GM13976 (cell line): ENCODE results near the gene ARAP3.

Source experiments
- DNase-seq: peaks from one replicate; pipeline ENCODE4 v3.0.0; 2012; ENCODE audit warnings: low spot score
- in situ Hi-C: fragments of 300-500 bp; cut with MboI; formaldehyde crosslinking; loops from one replicate; pipeline ENCODE4 v1.12.0; 2022; ENCODE audit warnings: low sequenced_read_pairs, mixed read lengths, inconsistent platforms; ENCODE audit not compliant: unreplicated experiment
- TF ChIP-seq, protein P1 (sequence below): IDR thresholded peaks from 2 replicates; pipeline ENCODE4 v1.5.1; 2012; ENCODE audit warnings: borderline replicate concordance, mild to moderate bottlenecking; ENCODE audit not compliant: insufficient read depth; ENCODE audit errors: extremely low read depth, missing control alignments, control extremely low read depth

ARAP3 gene

DNA sequence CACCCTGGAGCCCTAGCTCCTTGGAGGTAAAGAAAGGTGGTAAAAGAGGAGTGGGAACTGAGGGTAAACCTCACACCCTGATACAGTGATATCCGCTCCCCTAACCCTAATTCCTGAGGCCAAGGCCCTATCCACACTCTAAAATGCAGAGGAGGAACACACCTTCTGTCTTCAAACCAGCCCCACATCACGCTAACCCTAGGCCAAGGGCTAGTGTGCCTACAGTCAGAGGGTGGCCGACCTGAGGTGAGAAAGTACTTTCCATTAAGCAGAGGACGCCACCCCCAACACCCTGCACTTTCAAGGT lies 46.0 kb downstream of the ARAP3 start:
- in situ Hi-C loops = no loop called here
- no peak for DNase-seq
- TF ChIP-seq, protein P1, sequence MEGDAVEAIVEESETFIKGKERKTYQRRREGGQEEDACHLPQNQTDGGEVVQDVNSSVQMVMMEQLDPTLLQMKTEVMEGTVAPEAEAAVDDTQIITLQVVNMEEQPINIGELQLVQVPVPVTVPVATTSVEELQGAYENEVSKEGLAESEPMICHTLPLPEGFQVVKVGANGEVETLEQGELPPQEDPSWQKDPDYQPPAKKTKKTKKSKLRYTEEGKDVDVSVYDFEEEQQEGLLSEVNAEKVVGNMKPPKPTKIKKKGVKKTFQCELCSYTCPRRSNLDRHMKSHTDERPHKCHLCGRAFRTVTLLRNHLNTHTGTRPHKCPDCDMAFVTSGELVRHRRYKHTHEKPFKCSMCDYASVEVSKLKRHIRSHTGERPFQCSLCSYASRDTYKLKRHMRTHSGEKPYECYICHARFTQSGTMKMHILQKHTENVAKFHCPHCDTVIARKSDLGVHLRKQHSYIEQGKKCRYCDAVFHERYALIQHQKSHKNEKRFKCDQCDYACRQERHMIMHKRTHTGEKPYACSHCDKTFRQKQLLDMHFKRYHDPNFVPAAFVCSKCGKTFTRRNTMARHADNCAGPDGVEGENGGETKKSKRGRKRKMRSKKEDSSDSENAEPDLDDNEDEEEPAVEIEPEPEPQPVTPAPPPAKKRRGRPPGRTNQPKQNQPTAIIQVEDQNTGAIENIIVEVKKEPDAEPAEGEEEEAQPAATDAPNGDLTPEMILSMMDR = no peak

DNA sequence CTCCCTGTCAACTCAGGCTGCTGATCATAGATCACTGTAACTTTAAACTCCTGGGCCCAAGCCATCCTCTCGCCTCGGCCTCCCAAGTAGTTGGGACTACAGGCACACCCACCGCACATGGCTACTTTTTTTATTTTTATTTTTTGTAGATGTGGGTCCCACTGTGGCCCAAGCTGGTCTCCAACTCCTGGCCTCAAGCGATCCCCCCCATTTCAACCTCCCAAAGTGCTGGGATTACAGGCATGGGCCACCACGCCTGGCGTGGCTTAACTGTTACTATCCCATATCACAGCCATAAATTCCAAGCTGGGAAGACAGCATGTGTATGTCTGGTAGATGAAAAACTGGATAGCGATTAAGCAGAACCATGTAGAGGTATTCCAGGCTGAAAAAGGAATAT lies 46.4 kb downstream of the ARAP3 start:
- TF ChIP-seq, protein P1 = no peak
- in situ Hi-C loops = no loop called here
- DNase-seq = no peak

DNA sequence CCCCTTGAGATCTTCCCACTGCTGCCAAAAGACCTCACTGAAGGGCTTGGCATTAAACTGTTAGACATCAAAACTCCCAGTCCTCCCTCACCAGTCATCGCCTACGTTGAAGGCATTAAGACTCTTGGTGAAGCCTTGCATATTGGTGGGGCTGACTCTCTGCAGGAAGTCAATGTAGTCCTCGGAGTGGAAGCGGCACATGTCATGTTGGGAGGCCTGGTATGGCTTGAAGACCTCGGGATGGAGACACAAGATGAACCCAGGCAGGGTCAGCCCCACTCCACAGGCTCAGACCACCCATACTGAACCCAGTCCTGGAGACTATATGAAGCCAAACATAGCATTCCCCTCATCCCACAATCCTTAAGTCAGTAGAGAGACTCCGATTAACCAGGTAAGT lies 47.3 kb downstream of the ARAP3 start:
- in situ Hi-C loops = no loop called here
- TF ChIP-seq, protein P1 = no peak

DNA sequence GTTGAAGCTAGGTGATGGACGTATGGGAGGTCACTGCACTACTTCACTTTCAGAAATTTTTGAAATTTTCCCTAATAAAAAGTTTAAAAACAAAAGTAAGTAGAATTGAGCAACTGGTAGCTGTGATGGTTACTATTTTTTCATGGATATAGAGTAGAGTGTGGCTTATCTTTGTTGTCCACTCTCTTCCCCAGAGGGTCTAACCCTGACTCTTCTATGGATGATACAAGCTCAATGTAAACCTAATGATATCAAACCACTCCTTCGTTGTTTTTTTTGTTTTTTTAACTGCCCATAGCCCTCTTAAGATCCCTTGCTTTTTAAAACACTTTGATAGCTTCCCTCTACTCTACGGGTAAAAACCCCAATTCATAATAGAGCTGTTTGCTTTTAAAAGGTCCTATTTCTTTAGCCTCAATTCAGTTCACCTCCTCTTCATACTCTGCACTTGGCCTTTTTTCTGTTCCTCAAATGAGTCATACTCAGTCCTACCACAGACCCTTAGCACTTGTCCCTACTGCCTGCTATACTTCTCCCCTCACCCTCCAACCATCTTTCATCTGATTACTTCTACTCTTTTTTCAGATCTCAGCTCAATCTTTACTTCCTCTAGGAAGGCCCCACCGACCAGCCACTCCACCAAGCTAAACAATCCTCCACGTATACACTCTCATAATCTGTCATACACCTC lies 48.0 kb downstream of the ARAP3 start:
- in situ Hi-C loops = no loop called here
- TF ChIP-seq, protein P1 = no peak
- peak; percentile 78 for DNase-seq

More for the DNA sequence above, 47.3 kb downstream of the ARAP3 start:
- no peak for DNase-seq

DNA sequence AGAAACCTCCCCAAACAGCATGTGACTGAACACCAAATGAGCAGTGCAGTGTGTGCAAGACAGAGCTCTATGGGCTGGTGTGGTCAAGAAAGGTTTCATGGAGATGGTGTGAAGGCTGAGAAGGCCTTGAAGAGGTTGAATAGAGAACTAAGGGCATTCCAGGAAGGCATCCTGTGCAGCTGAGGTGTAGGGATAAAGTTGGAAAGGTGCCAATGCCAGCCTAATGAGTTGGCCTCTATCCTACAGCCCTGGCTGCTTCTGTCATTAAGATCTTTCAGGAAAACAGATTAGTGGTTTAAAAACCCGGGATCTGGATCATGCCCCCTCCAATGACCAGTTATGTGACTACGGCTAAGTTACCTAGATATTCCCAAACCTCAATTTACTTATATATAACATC lies 49.4 kb downstream of the ARAP3 start:
- in situ Hi-C loops = no loop called here
- TF ChIP-seq, protein P1 = no peak
- no peak for DNase-seq

DNA sequence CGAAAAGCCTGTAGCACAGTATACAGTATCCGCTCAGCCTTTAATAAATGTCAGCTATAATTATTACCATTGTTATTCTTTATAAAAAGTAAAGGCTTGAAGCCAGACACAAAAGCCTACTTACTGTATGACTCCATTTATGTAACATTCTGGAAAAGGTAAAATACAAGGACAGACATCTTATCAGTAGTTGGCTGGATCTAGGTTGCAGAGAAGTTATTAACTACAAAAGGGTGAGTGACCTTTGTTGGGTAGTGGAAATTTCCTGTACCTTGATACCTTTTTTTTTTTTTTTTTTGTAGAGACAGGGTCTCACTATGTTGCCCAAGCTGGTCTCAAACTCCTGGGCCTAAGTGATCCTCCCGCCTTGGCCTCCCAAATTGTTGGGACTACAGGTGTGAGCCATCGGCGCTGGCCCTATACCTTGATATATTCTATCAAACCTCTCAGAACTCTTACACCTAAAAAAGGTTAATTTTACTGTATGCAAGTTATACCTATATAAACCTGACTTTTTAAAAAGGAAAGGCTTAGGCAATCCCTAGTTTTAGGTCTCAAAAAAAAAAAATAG lies 51.4 kb downstream of the ARAP3 start:
- in situ Hi-C loops = no loop called here
- TF ChIP-seq, protein P1 = no peak
- no peak for DNase-seq
